K562 (cell line): ENCODE results near the gene CISD2. TPM values are rescaled to one million over a fixed set of nuclear protein-coding genes. Genes with fewer than 3 reads are reported as not detected.

ENCODE experiments used
- CEBPB ChIP-seq: fragments of 450-650 bp; IDR thresholded peaks from 2 replicates; pipeline ENCODE4 v1.6.1; 2016; ENCODE audit warnings: missing genetic modification characterization, missing compliant biosample characterization
- CUX1 ChIP-seq: fragments of 200-800 bp; sonication (Bioruptor generic); IDR thresholded peaks from 2 replicates; pipeline ENCODE4 v1.6.1; 2016; ENCODE audit warnings: missing genetic modification characterization, missing compliant biosample characterization
- FOSL1 ChIP-seq: fragments of 200-800 bp; sonication (Bioruptor generic); conservative IDR thresholded peaks from 2 replicates; pipeline ENCODE4 v1.6.1; 2016; ENCODE audit warnings: missing genetic modification characterization, missing compliant biosample characterization
- FOXA3 ChIP-seq, 2 experiments: fragments of 450-650 bp in 1 of 2; sonication (generic) in 1 of 2; formaldehyde crosslinking; IDR thresholded peaks in 1 of 2; conservative IDR thresholded peaks in 1 of 2; 2 replicates each; pipeline versions ENCODE4 v1.4.0 to v1.8.0; 2020 to 2022; ENCODE audit warnings: mild to moderate bottlenecking in 2 of 2, missing genetic modification reagents in 1 of 2
- FOXK2 ChIP-seq, 2 experiments: fragments of 450-650 bp; IDR thresholded peaks in 1 of 2; conservative IDR thresholded peaks in 1 of 2; 2 replicates each; pipeline ENCODE4 v1.6.1; 2016; ENCODE audit warnings: low read depth in 2 of 2, mild to moderate bottlenecking in 1 of 2
- GABPA ChIP-seq: fragments of 200-800 bp; sonication (Bioruptor generic); conservative IDR thresholded peaks from 2 replicates; pipeline ENCODE4 v1.6.1; 2016; ENCODE audit warnings: low read depth, missing genetic modification characterization, missing compliant biosample characterization
- HDAC8 ChIP-seq: fragments of 450-650 bp; IDR thresholded peaks from 2 replicates; pipeline ENCODE4 v1.6.1; 2016; ENCODE audit warnings: mild to moderate bottlenecking, missing genetic modification characterization, moderate library complexity, missing compliant biosample characterization
- HNRNPLL ChIP-seq: fragments of 200-400 bp; formaldehyde crosslinking; IDR thresholded peaks from 2 replicates; pipeline ENCODE4 v1.6.1; 2017; ENCODE audit warnings: low read length, low read depth, mild to moderate bottlenecking; ENCODE audit not compliant: poor library complexity, severe bottlenecking
- HNRNPUL1 ChIP-seq: fragments of 200-400 bp; formaldehyde crosslinking; IDR thresholded peaks from 2 replicates; pipeline ENCODE4 v1.6.1; 2017; ENCODE audit warnings: low read length
- MEF2D ChIP-seq: conservative IDR thresholded peaks from 2 replicates; pipeline ENCODE4 v1.6.1; 2016; ENCODE audit warnings: low read depth, missing genetic modification characterization, missing compliant biosample characterization
- NR3C1 ChIP-seq: sonication (generic); formaldehyde crosslinking; IDR thresholded peaks from 2 replicates; pipeline ENCODE4 v1.8.1; 2022; ENCODE audit warnings: missing genetic modification reagents
- PHB2 ChIP-seq: fragments of 450-650 bp; IDR thresholded peaks from 2 replicates; pipeline ENCODE4 v1.6.1; 2017; ENCODE audit warnings: low read depth
- POLR2A ChIP-seq: fragments of 450-650 bp; conservative IDR thresholded peaks from 2 replicates; pipeline ENCODE4 v1.6.1; 2016
- PYGO2 ChIP-seq: fragments of 450-650 bp; IDR thresholded peaks from 2 replicates; pipeline ENCODE4 v1.6.1; 2016; ENCODE audit warnings: mild to moderate bottlenecking, missing genetic modification characterization, moderate library complexity, missing compliant biosample characterization
- RHOXF2B ChIP-seq: fragments of 250-450 bp; sonication (Bioruptor Pico); conservative IDR thresholded peaks from 2 replicates; pipeline ENCODE4 v1.5.1; 2021
- SIN3B ChIP-seq: fragments of 450-650 bp; IDR thresholded peaks from 2 replicates; pipeline ENCODE4 v1.6.1; 2017; ENCODE audit warnings: low read depth, mild to moderate bottlenecking, moderate library complexity
- TCF3 ChIP-seq: sonication (generic); formaldehyde crosslinking; IDR thresholded peaks from 2 replicates; pipeline ENCODE4 v1.4.0; 2020; ENCODE audit warnings: mild to moderate bottlenecking, missing genetic modification reagents
- TEAD4 ChIP-seq, 2 experiments: sonication (generic) in 1 of 2; formaldehyde crosslinking in 1 of 2; IDR thresholded peaks; 2 replicates each; pipeline versions ENCODE4 v1.6.1 to v1.8.0; 2012 to 2022; ENCODE audit warnings: borderline replicate concordance in 1 of 2, inconsistent platforms in 1 of 2, low read length in 1 of 2, mild to moderate bottlenecking in 1 of 2, missing genetic modification reagents in 1 of 2
- XRCC5 ChIP-seq: fragments of 200-400 bp; formaldehyde crosslinking; IDR thresholded peaks from 2 replicates; pipeline ENCODE4 v1.6.1; 2017; ENCODE audit warnings: low read depth, mild to moderate bottlenecking, low read length
- ZNF12 ChIP-seq: sonication (generic); formaldehyde crosslinking; IDR thresholded peaks from 2 replicates; pipeline ENCODE4 v1.4.0; 2020; ENCODE audit warnings: mild to moderate bottlenecking, missing genetic modification reagents
- ZNF212 ChIP-seq: fragments of 450-650 bp; formaldehyde crosslinking; IDR thresholded peaks from 2 replicates; pipeline ENCODE4 v1.4.0; 2020; ENCODE audit warnings: mild to moderate bottlenecking
- ZNF224 ChIP-seq: sonication (generic); formaldehyde crosslinking; IDR thresholded peaks from 2 replicates; pipeline ENCODE4 v1.8.0; 2022; ENCODE audit warnings: mild to moderate bottlenecking, missing genetic modification reagents
- ZNF384 ChIP-seq: IDR thresholded peaks from 2 replicates; pipeline ENCODE4 v1.6.1; 2012; ENCODE audit warnings: low read depth, low read length, improper control_type of control experiment
- ZNF445 ChIP-seq: fragments of 250-450 bp; sonication (Bioruptor Pico); IDR thresholded peaks from 2 replicates; pipeline ENCODE4 v1.4.0; 2020; ENCODE audit warnings: low read depth, mild to moderate bottlenecking, moderate library complexity
- polyA plus RNA-seq, 8 experiments: library from polyadenylated mRNA; depleted of rRNA in 4 of 8; stranded (reverse) in 5 of 8; unstranded in 3 of 8; fragments of >200 nt; fragmentation: Nextera tagmentation in 2 of 8; fragmentation: Illumina TruSeq in 1 of 8; extraction: Ambion mirVana in 2 of 8; extraction: Trizol in 1 of 8; gene quantifications; 2 replicates each; pipeline versions ENCODE4 v1.2.1 to v1.2.3, GENCODE V29; 2011 to 2014; ENCODE audit warnings: inconsistent platforms in 1 of 8, missing spikeins in 1 of 8
- total RNA-seq, 7 experiments: library from RNA; depleted of rRNA in 6 of 7; stranded (reverse); fragments of >200 nt in 6 of 7; fragmentation: Illumina TruSeq in 2 of 7; extraction: Trizol in 2 of 7; gene quantifications; 2 replicates each; pipeline versions ENCODE4 v1.2.1 to v1.2.3, GENCODE V29; 2011 to 2021; ENCODE audit warnings: low replicate concordance in 1 of 7
- TF ChIP-seq, protein P1 (sequence below): sonication (generic); formaldehyde crosslinking; IDR thresholded peaks from 2 replicates; pipeline ENCODE4 v1.8.0; 2022; ENCODE audit warnings: mild to moderate bottlenecking, missing genetic modification reagents

The CISD2 gene
- total and polyA plus RNA-seq, 9 of the 15 experiments (the other 6 are each of a cell fraction or from before 2014, with no cell fraction given) = 37.8 to 91.4 (median 59.8) TPM

GRCh38 chr4:102868153-102868780 is 525 bp upstream of the CISD2 start (continued):
- TF ChIP-seq, protein P1, sequence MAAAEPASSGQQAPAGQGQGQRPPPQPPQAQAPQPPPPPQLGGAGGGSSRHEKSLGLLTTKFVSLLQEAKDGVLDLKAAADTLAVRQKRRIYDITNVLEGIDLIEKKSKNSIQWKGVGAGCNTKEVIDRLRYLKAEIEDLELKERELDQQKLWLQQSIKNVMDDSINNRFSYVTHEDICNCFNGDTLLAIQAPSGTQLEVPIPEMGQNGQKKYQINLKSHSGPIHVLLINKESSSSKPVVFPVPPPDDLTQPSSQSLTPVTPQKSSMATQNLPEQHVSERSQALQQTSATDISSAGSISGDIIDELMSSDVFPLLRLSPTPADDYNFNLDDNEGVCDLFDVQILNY (CRISPR knock-in tag) = no peak
- no peak for TF ChIP-seq ZNF384
- 0 out of 2 replicates have a peak, but pooled peaks have one; percentile 17 for TF ChIP-seq CUX1 (CRISPR knock-in tag)
- TF ChIP-seq HDAC8 (tag) = no peak
- no peak for TF ChIP-seq RHOXF2B (CRISPR knock-in tag)
- TF ChIP-seq HNRNPLL = no peak
- TF ChIP-seq ZNF212 = no peak
- TF ChIP-seq CEBPB (tag) = peak; percentile 53
- no peak for TF ChIP-seq FOSL1 (tag)
- peak; percentile 63; the same call in 1 of the 2 replicates for TF ChIP-seq TEAD4 (IDR thresholded peaks at IDR 0.05; ENCODE audit: low read length)
- no peak for TF ChIP-seq TEAD4 (CRISPR knock-in tag; IDR thresholded peaks at IDR 0.05; ENCODE audit: borderline replicate concordance)
- TF ChIP-seq MEF2D (tag) = no peak
- TF ChIP-seq GABPA (tag) = no peak; the same call in 1 of the 2 replicates
- no peak for TF ChIP-seq SIN3B
- TF ChIP-seq XRCC5 = no peak
- TF ChIP-seq TCF3 (CRISPR knock-in tag) = no peak
- TF ChIP-seq NR3C1 (CRISPR knock-in tag) = no peak
- no peak for TF ChIP-seq FOXA3 (CRISPR knock-in tag; conservative IDR thresholded peaks at IDR 0.05 in 1 of 2, IDR thresholded peaks at IDR 0.05 in 1 of 2)
- TF ChIP-seq PYGO2 (tag) = no peak
- no peak for TF ChIP-seq ZNF12
- TF ChIP-seq FOXK2 (conservative IDR thresholded peaks at IDR 0.05 in 1 of 2, IDR thresholded peaks at IDR 0.05 in 1 of 2; ENCODE audit: low read depth in 2 of 2) = peak in 1 of 2 experiments; percentile 30; a peak in 1 of 4 replicates
- no peak for TF ChIP-seq ZNF445 (CRISPR knock-in tag)
- peak; percentile 66 for TF ChIP-seq POLR2A
- no peak for TF ChIP-seq ZNF224 (CRISPR knock-in tag)
- no peak for TF ChIP-seq HNRNPUL1
- no peak for TF ChIP-seq PHB2
